ENCODE data around the gene MED4.

GRCh38 chr13:48116808-48117207 lies 21.9 kb upstream of the MED4 start:
- no peak for TF ChIP-seq EP300 (IDR thresholded peaks at IDR 0.05; ENCODE audit: borderline replicate concordance in 1 of 2, low read depth in 1 of 2, low read length in 1 of 2)
- no peak for TF ChIP-seq CTCF (IDR thresholded peaks at IDR 0.05)
- no peak for TF ChIP-seq YY1 (IDR thresholded peaks at IDR 0.05; ENCODE audit: low read depth)
- no peak for TF ChIP-seq EZH2phosphoT487 (IDR thresholded peaks at IDR 0.05; ENCODE audit: borderline replicate concordance, low read depth)
- TF ChIP-seq TCF12 (IDR thresholded peaks at IDR 0.05), result no peak
- TF ChIP-seq POLR2AphosphoS5 (IDR thresholded peaks at IDR 0.05; ENCODE audit: low read depth, low read length), result no peak
- no peak for TF ChIP-seq RAD21 (IDR thresholded peaks at IDR 0.05; ENCODE audit: low read length)
- TF ChIP-seq SIN3A (IDR thresholded peaks at IDR 0.05; ENCODE audit: borderline replicate concordance, low read depth, low read length), result no peak
- TF ChIP-seq, protein P1, sequence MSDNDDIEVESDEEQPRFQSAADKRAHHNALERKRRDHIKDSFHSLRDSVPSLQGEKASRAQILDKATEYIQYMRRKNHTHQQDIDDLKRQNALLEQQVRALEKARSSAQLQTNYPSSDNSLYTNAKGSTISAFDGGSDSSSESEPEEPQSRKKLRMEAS (IDR thresholded peaks at IDR 0.05; ENCODE audit: low read depth), result no peak
- no peak for TF ChIP-seq FOSL2 (IDR thresholded peaks at IDR 0.05; ENCODE audit: borderline replicate concordance, low read depth)
- TF ChIP-seq FOXJ3 (CRISPR knock-in tag; IDR thresholded peaks at IDR 0.05), result no peak
- no peak for TF ChIP-seq PBX3 (IDR thresholded peaks at IDR 0.05)
- TF ChIP-seq TEAD4 (IDR thresholded peaks at IDR 0.05; ENCODE audit: borderline replicate concordance, insufficient read depth), result no peak

Measured in SK-N-SH (cell line).